GM10248 (cell line): ENCODE results near the gene DCDC2C.

Experiments used
- CTCF ChIA-PET: fragments of 300-600 bp; sonication (Branson Sonifier 250); formaldehyde crosslinking; extraction: SDS; loops from one replicate; lab custom pipeline; 2021; ENCODE audit warnings: antibody characterized with exemption; lab: Yijun Ruan, JAX
- POLR2A ChIA-PET: fragments of 350-650 bp; sonication (Branson Sonifier 250); formaldehyde crosslinking; extraction: SDS; loops from one replicate; lab custom pipeline; 2020; ENCODE audit warnings: antibody characterized with exemption; lab: Yijun Ruan, JAX
- DNase-seq: peaks from one replicate; pipeline ENCODE4 v3.0.0; 2012; ENCODE audit errors: extremely low spot score
- CTCF ChIP-seq: IDR thresholded peaks from 2 replicates; pipeline ENCODE4 v1.5.1; 2012; ENCODE audit warnings: mild to moderate bottlenecking, low read depth; ENCODE audit errors: extremely low read depth, missing control alignments, control extremely low read depth

Gene DCDC2C

GRCh38 chr2:3670941-3671340, 32.4 kb upstream of the DCDC2C start:
- DNase-seq = no peak
- ChIA-PET POLR2A (no interaction called here), CTCF (no interaction called here)
- no peak for TF ChIP-seq CTCF

- POLR2A ChIA-PET = no interaction called here
- CTCF ChIA-PET = no interaction called here
- TF ChIP-seq CTCF = no peak
- DNase-seq = no peak
Observed at GRCh38 chr2:3672861-3673678, 30.3 kb upstream of the DCDC2C start.

- TF ChIP-seq CTCF = no peak
- ChIA-PET POLR2A (no interaction called here), CTCF (no interaction called here)
- DNase-seq = no peak
Observed at GRCh38 chr2:3674066-3674845, 29.1 kb upstream of the DCDC2C start.

GRCh38 chr2:3675687-3676086, 27.7 kb upstream of the DCDC2C start:
- no peak for TF ChIP-seq CTCF
- ChIA-PET POLR2A (no interaction called here), CTCF (no interaction called here)
- no peak for DNase-seq

GRCh38 chr2:3677436-3677835, 25.9 kb upstream of the DCDC2C start:
- CTCF ChIA-PET = no interaction called here
- TF ChIP-seq CTCF = no peak
- POLR2A ChIA-PET = no interaction called here
- no peak for DNase-seq

- TF ChIP-seq CTCF = no peak
- POLR2A ChIA-PET = no interaction called here
- CTCF ChIA-PET = no interaction called here
Observed at GRCh38 chr2:3678212-3678611, 25.2 kb upstream of the DCDC2C start.

More at GRCh38 chr2:3678212-3678611, 25.2 kb upstream of the DCDC2C start:
- DNase-seq = no peak
